ENCODE measurements around the gene ABHD16B. TPM values are rescaled to one million over a fixed set of nuclear protein-coding genes. Genes with fewer than 3 reads are reported as not detected.

The ABHD16B gene
- total and polyA plus RNA-seq, 2 of the 13 experiments (the other 11 are each of a cell fraction or from before 2014, with no cell fraction given): not detected

DNA sequence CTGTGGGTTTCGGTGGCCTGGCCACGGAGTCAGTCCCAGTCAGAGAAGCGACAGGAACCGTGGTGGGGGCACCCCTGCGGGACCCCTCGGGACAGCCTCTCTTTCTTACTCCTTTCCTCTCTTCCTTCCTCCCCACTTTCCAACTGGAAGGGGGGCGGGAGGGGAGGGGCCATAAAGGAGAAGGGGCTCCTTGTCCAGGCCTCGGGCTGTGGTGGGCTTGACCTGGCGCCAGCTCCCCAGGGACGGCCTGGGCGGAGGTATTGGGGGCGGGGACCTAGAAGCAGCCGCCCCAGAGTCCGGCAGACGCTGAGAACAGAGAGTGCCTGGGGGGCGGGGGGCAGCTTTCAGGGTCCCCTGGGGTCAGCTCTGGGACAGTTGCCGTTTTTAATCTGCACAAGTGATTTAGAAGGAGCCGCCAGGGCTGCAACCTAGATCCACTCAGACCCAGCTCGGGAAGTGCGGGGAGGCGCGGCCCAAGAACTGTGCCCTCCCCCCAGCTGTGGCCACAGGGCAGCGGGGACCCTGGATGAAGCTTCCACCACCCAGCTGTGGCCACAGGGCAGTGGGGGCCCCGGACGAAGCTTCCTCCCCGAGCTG, 6.4 kb upstream of the ABHD16B start (continued):
- TF ChIP-seq, protein P1, sequence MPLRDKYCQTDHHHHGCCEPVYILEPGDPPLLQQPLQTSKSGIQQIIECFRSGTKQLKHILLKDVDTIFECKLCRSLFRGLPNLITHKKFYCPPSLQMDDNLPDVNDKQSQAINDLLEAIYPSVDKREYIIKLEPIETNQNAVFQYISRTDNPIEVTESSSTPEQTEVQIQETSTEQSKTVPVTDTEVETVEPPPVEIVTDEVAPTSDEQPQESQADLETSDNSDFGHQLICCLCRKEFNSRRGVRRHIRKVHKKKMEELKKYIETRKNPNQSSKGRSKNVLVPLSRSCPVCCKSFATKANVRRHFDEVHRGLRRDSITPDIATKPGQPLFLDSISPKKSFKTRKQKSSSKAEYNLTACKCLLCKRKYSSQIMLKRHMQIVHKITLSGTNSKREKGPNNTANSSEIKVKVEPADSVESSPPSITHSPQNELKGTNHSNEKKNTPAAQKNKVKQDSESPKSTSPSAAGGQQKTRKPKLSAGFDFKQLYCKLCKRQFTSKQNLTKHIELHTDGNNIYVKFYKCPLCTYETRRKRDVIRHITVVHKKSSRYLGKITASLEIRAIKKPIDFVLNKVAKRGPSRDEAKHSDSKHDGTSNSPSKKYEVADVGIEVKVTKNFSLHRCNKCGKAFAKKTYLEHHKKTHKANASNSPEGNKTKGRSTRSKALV (CRISPR knock-in tag; IDR thresholded peaks at IDR 0.05): no peak
- TF ChIP-seq SP5 (CRISPR knock-in tag; IDR thresholded peaks at IDR 0.05; ENCODE audit: borderline replicate concordance, low read depth): peak; percentile 24; the same call in 1 of the 2 replicates
- TF ChIP-seq, protein P2, sequence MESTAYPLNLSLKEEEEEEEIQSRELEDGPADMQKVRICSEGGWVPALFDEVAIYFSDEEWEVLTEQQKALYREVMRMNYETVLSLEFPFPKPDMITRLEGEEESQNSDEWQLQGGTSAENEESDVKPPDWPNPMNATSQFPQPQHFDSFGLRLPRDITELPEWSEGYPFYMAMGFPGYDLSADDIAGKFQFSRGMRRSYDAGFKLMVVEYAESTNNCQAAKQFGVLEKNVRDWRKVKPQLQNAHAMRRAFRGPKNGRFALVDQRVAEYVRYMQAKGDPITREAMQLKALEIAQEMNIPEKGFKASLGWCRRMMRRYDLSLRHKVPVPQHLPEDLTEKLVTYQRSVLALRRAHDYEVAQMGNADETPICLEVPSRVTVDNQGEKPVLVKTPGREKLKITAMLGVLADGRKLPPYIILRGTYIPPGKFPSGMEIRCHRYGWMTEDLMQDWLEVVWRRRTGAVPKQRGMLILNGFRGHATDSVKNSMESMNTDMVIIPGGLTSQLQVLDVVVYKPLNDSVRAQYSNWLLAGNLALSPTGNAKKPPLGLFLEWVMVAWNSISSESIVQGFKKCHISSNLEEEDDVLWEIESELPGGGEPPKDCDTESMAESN (CRISPR knock-in tag; conservative IDR thresholded peaks at IDR 0.05): peak; percentile 78
- 0 out of 2 replicates have a peak, but pooled peaks have one; percentile 60 for TF ChIP-seq NCOA1 (CRISPR knock-in tag; IDR thresholded peaks at IDR 0.05)
- TF ChIP-seq, protein P3, sequence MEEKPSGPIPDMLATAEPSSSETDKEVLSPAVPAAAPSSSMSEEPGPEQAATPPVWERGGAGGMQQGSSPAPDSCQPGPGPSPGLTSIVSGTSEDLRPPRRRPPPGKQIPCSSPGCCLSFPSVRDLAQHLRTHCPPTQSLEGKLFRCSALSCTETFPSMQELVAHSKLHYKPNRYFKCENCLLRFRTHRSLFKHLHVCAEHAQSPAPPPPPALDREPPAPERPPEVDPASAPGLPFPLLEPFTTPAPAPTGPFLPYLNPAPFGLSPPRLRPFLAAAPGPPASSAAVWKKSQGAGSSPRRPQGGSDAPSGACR (CRISPR knock-in tag; IDR thresholded peaks at IDR 0.05): peak; percentile 35; the same call in 1 of the 2 replicates
- no peak for TF ChIP-seq ZNF501 (CRISPR knock-in tag; IDR thresholded peaks at IDR 0.05)
- TF ChIP-seq, protein P4, sequence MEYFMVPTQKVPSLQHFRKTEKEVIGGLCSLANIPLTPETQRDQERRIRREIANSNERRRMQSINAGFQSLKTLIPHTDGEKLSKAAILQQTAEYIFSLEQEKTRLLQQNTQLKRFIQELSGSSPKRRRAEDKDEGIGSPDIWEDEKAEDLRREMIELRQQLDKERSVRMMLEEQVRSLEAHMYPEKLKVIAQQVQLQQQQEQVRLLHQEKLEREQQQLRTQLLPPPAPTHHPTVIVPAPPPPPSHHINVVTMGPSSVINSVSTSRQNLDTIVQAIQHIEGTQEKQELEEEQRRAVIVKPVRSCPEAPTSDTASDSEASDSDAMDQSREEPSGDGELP (IDR thresholded peaks at IDR 0.05; ENCODE audit: borderline replicate concordance, low read depth): peak; percentile 52; the same call in 1 of the 2 replicates
- peak; percentile 46; the same call in 1 of the 2 replicates for TF ChIP-seq RXRA (CRISPR knock-in tag; IDR thresholded peaks at IDR 0.05)
- TF ChIP-seq, protein P5, sequence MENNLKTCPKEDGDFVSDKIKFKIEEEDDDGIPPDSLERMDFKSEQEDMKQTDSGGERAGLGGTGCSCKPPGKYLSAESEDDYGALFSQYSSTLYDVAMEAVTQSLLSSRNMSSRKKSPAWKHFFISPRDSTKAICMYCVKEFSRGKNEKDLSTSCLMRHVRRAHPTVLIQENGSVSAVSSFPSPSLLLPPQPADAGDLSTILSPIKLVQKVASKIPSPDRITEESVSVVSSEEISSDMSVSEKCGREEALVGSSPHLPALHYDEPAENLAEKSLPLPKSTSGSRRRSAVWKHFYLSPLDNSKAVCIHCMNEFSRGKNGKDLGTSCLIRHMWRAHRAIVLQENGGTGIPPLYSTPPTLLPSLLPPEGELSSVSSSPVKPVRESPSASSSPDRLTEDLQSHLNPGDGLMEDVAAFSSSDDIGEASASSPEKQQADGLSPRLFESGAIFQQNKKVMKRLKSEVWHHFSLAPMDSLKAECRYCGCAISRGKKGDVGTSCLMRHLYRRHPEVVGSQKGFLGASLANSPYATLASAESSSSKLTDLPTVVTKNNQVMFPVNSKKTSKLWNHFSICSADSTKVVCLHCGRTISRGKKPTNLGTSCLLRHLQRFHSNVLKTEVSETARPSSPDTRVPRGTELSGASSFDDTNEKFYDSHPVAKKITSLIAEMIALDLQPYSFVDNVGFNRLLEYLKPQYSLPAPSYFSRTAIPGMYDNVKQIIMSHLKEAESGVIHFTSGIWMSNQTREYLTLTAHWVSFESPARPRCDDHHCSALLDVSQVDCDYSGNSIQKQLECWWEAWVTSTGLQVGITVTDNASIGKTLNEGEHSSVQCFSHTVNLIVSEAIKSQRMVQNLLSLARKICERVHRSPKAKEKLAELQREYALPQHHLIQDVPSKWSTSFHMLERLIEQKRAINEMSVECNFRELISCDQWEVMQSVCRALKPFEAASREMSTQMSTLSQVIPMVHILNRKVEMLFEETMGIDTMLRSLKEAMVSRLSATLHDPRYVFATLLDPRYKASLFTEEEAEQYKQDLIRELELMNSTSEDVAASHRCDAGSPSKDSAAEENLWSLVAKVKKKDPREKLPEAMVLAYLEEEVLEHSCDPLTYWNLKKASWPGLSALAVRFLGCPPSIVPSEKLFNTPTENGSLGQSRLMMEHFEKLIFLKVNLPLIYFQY (CRISPR knock-in tag; IDR thresholded peaks at IDR 0.05; ENCODE audit: borderline replicate concordance): 0 out of 2 replicates have a peak, but pooled peaks have one; percentile 47
- TF ChIP-seq SIN3A (IDR thresholded peaks at IDR 0.05; ENCODE audit: borderline replicate concordance, low read depth, low read length): 0 out of 2 replicates have a peak, but pooled peaks have one; percentile 6
- 0 out of 2 replicates have a peak, but pooled peaks have one; percentile 25 for TF ChIP-seq ZNF772 (CRISPR knock-in tag; IDR thresholded peaks at IDR 0.05)
- TF ChIP-seq KDM2A (CRISPR knock-in tag; IDR thresholded peaks at IDR 0.05; ENCODE audit: borderline replicate concordance, low read depth): peak; percentile 67; the same call in 1 of the 2 replicates
- peak; percentile 13; the same call in 1 of the 2 replicates for TF ChIP-seq EED (CRISPR knock-in tag; IDR thresholded peaks at IDR 0.05)
- no peak for TF ChIP-seq HMG20B (CRISPR knock-in tag; conservative IDR thresholded peaks at IDR 0.05)
- no peak; the same call in 1 of the 2 replicates for TF ChIP-seq ZNF337 (CRISPR knock-in tag; IDR thresholded peaks at IDR 0.05; ENCODE audit: borderline replicate concordance, low read depth)
- TF ChIP-seq HIVEP1 (CRISPR knock-in tag; IDR thresholded peaks at IDR 0.05): no peak

All from HepG2 (cell line).